ENCODE results near the gene NDUFAF4. TPM values are rescaled to one million over a fixed set of nuclear protein-coding genes. Genes with fewer than 3 reads are reported as not detected.

The NDUFAF4 gene
- total RNA-seq, 1 donor from 2014 or later, result 74.4 TPM

- peaks cover 43% of the 10 kb centered on the region for H3K27me3 Mint-ChIP-seq
- no peaks in the 10 kb centered on the region for H3K36me3 Mint-ChIP-seq (ENCODE audit: low read depth)
- peaks cover 15% of the 10 kb centered on the region for H3K4me1 Mint-ChIP-seq
- no peak overlapping the region for H3K4me3 Mint-ChIP-seq
- DNase-seq, result no peak
- no peak overlapping the region for H3K27ac Mint-ChIP-seq
- intact Hi-C loops (cut with micrococcal nuclease), result no loop called here
- peaks cover 6% of the 10 kb centered on the region for H3K9me3 Mint-ChIP-seq
Measured at GRCh38 chr6:96841345-96841744, 56.3 kb downstream of the NDUFAF4 start.

Other genes with a start within 250 kb of the NDUFAF4 start
- gene GPR63, start 60.4 kb downstream of the NDUFAF4 start, total RNA-seq, result 2.2 and 2.7 TPM in 2 replicates
- gene KLHL32, start 26.8 kb upstream of the NDUFAF4 start, total RNA-seq, result 0.07 and 0.44 TPM in 2 replicates

Data from activated CD4-positive, alpha-beta T cell treated with anti-CD3 and anti-CD28 coated beads, Interleukin-2, amount 10 ng/mL, durations not matched to agents 24 days and 14 days (primary cell).